ENCODE measurements around the gene SKI.

- no peak for TF ChIP-seq CTCF (conservative IDR thresholded peaks at IDR 0.05; ENCODE audit: low read depth, low read length)
- no peak for TF ChIP-seq SMC3 (IDR thresholded peaks at IDR 0.05; ENCODE audit: low read depth, low read length)
These were observed 3.6 kb downstream of the SKI start for GRCh38 chr1:2231532-2232254.
